ENCODE measurements around the gene LOXL3. TPM values are rescaled to one million over a fixed set of nuclear protein-coding genes. Genes with fewer than 3 reads are reported as not detected.

Gene LOXL3
- total RNA-seq, 2 experiments from 2014 or later: 0.21 to 0.98 TPM

- no TSS peak for BruUV-seq (replicated peaks)
- DNase-seq (ENCODE audit: low spot score): no peak
- TF ChIP-seq EZH2phosphoT487 (IDR thresholded peaks at IDR 0.05; ENCODE audit: borderline replicate concordance, low read depth, low read length) (no peak), CTCF (conservative IDR thresholded peaks at IDR 0.05; ENCODE audit: low read length) (no peak)
- H3K36me3 ChIP-seq (ENCODE audit: insufficient read depth, low read length): peaks cover 41% of the 10 kb centered on the region
- H3K9me3 ChIP-seq (ENCODE audit: low read length): no peaks in the 10 kb centered on the region
- H3K79me2 ChIP-seq (ENCODE audit: insufficient read depth, low read depth, low read length): peaks cover 23% of the 10 kb centered on the region
- peaks cover 18% of the 10 kb centered on the region for H3K4me1 ChIP-seq (ENCODE audit: insufficient read depth, low read length, poor library complexity, severe bottlenecking)
- no peaks in the 10 kb centered on the region for H3K9me2 ChIP-seq (ENCODE audit: insufficient read depth, low read length)
- POLR2A ChIA-PET: no interaction called here
- no peak overlapping the region for H2AFZ ChIP-seq (ENCODE audit: low read length)
- no peak overlapping the region for H3K27ac ChIP-seq (ENCODE audit: low read depth, low read length, poor library complexity, severe bottlenecking)
- H3K4me2 ChIP-seq (ENCODE audit: low read length): no peak overlapping the region
- intact Hi-C loops (cut with micrococcal nuclease; ENCODE audit: unreplicated experiment): no loop called here
- H3K4me3 ChIP-seq (ENCODE audit: low read depth, low read length, poor library complexity, severe bottlenecking): no peak overlapping the region
- CTCF ChIA-PET (ENCODE audit: unreplicated experiment): no interaction called here
- H4K20me1 ChIP-seq (ENCODE audit: insufficient read depth, low read length): peaks cover 5% of the 10 kb centered on the region; the same call in 1 of the 2 replicates
These were observed 29.7 kb downstream of the LOXL3 start for GRCh38 chr2:74524005-74524404.

DNA sequence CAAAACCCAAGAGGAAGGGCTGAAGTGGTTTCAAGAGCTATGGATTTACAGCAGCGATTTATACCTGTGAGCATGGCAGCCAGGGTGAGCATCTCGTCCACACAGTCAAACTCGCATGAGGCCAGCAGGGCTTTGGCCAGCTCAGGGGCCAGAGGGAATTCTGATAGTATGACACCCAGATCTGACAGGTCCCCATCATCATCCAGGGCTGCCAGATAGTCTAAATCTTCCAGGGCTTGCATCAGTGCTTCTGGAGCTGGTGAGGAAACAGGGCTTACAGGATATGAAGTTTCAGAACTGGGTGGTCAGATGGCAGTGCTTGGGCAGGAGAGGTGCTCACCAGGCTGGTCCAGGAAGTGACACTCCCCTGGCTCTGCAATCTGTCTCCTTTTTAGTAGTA is 31.2 kb downstream of the LOXL3 start:
- H2AFZ ChIP-seq (ENCODE audit: low read length): no peak overlapping the region
- peaks cover 8% of the 10 kb centered on the region; the same call in 1 of the 2 replicates for H3K79me2 ChIP-seq (ENCODE audit: insufficient read depth, low read depth, low read length)
- H3K9me2 ChIP-seq (ENCODE audit: insufficient read depth, low read length): no peaks in the 10 kb centered on the region
- no peak overlapping the region for H3K27ac ChIP-seq (ENCODE audit: low read depth, low read length, poor library complexity, severe bottlenecking)
- TF ChIP-seq EZH2phosphoT487 (IDR thresholded peaks at IDR 0.05; ENCODE audit: borderline replicate concordance, low read depth, low read length) (no peak), CTCF (conservative IDR thresholded peaks at IDR 0.05; ENCODE audit: low read length) (no peak)
- intact Hi-C loops (cut with micrococcal nuclease; ENCODE audit: unreplicated experiment): no loop called here
- CTCF ChIA-PET (ENCODE audit: unreplicated experiment): interaction anchor here (1.0 kb wide), 1 partner anchor 14 kb away, joined by 3 read pairs; no protein-coding TSS in a partner anchor
- H3K9me3 ChIP-seq (ENCODE audit: low read length): no peaks in the 10 kb centered on the region
- H3K4me3 ChIP-seq (ENCODE audit: low read depth, low read length, poor library complexity, severe bottlenecking): no peak overlapping the region
- no peak overlapping the region for H3K4me2 ChIP-seq (ENCODE audit: low read length)
- no peaks in the 10 kb centered on the region for H4K20me1 ChIP-seq (ENCODE audit: insufficient read depth, low read length)
- no TSS peak for BruUV-seq (replicated peaks)
- POLR2A ChIA-PET: interaction anchor here (1.2 kb wide), 1 partner anchor 8 kb away, joined by 5 read pairs; no protein-coding TSS in a partner anchor
- no peak for DNase-seq (ENCODE audit: low spot score)
- H3K36me3 ChIP-seq (ENCODE audit: insufficient read depth, low read length): peaks cover 26% of the 10 kb centered on the region
- peaks cover 7% of the 10 kb centered on the region for H3K4me1 ChIP-seq (ENCODE audit: insufficient read depth, low read length, poor library complexity, severe bottlenecking)

DNA sequence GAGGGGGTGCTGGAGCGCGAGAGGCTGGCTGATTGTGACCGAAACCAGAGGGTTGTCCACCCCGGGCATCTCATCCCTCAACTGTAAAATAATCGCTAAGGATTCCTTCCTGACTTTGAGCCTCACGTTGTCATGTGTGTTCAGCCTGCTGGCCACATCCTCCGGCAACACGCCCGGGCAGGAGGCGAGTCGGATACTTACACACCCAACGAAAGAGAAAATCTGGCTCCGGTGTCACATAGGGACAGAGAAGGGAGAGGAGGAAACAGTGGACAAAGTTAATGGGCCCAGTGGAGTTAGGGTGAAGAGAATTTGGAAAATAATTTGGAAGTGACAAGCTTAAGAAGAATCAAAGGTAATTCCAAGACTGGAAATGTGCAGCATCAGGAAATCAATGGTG is 37.1 kb downstream of the LOXL3 start:
- TF ChIP-seq EZH2phosphoT487 (IDR thresholded peaks at IDR 0.05; ENCODE audit: borderline replicate concordance, low read depth, low read length) (no peak), CTCF (conservative IDR thresholded peaks at IDR 0.05; ENCODE audit: low read length) (no peak)
- H4K20me1 ChIP-seq (ENCODE audit: insufficient read depth, low read length): no peaks in the 10 kb centered on the region
- CTCF ChIA-PET (ENCODE audit: unreplicated experiment): no interaction called here
- no peak overlapping the region for H3K4me2 ChIP-seq (ENCODE audit: low read length)
- no peaks in the 10 kb centered on the region for H3K4me1 ChIP-seq (ENCODE audit: insufficient read depth, low read length, poor library complexity, severe bottlenecking)
- no peak overlapping the region for H2AFZ ChIP-seq (ENCODE audit: low read length)
- no peak overlapping the region for H3K4me3 ChIP-seq (ENCODE audit: low read depth, low read length, poor library complexity, severe bottlenecking)
- no peaks in the 10 kb centered on the region for H3K36me3 ChIP-seq (ENCODE audit: insufficient read depth, low read length)
- no peak overlapping the region for H3K27ac ChIP-seq (ENCODE audit: low read depth, low read length, poor library complexity, severe bottlenecking)
- H3K9me3 ChIP-seq (ENCODE audit: low read length): no peaks in the 10 kb centered on the region
- intact Hi-C loops (cut with micrococcal nuclease; ENCODE audit: unreplicated experiment): no loop called here
- DNase-seq (ENCODE audit: low spot score): no peak
- POLR2A ChIA-PET: no interaction called here
- BruUV-seq (replicated peaks): no TSS peak
- no peaks in the 10 kb centered on the region for H3K79me2 ChIP-seq (ENCODE audit: insufficient read depth, low read depth, low read length)
- H3K9me2 ChIP-seq (ENCODE audit: insufficient read depth, low read length): no peaks in the 10 kb centered on the region
